ENCODE data around the gene SENP1. TPM values are rescaled to one million over a fixed set of nuclear protein-coding genes. Genes with fewer than 3 reads are reported as not detected.

The SENP1 gene
- total and polyA plus RNA-seq, 2 experiments from 2014 or later = 8.6 to 27.7 TPM

GRCh38 chr12:48031135-48031960 is 74.5 kb downstream of the SENP1 start:
- Histone ChIP-seq H3K4me3 (no peak overlapping the region), H3K79me2 (replicated peaks; ENCODE audit: insufficient read depth) (no peaks in the 10 kb centered on the region), H3K27ac (ENCODE audit: low read depth) (no peak overlapping the region), H3K4me2 (no peak overlapping the region), H3K4me1 (ENCODE audit: insufficient read depth) (peaks cover 7% of the 10 kb centered on the region; the same call in 1 of the 2 replicates), H3K27me3 (ENCODE audit: insufficient read depth) (peaks cover 100% of the 10 kb centered on the region), H3F3A (replicated peaks; ENCODE audit: low read depth) (no peaks in the 10 kb centered on the region), H2AFZ (no peak overlapping the region; the same call in 1 of the 2 replicates), H4K20me1 (replicated peaks; ENCODE audit: insufficient read depth) (peaks cover 4% of the 10 kb centered on the region), H3K36me3 (ENCODE audit: insufficient read depth) (no peaks in the 10 kb centered on the region), H3K9me2 (ENCODE audit: insufficient read depth) (peaks cover 8% of the 10 kb centered on the region)
- DNase-seq (ENCODE audit: low spot score) (peak; percentile 59), ATAC-seq (peak; percentile 63)
- TF ChIP-seq, protein P1, sequence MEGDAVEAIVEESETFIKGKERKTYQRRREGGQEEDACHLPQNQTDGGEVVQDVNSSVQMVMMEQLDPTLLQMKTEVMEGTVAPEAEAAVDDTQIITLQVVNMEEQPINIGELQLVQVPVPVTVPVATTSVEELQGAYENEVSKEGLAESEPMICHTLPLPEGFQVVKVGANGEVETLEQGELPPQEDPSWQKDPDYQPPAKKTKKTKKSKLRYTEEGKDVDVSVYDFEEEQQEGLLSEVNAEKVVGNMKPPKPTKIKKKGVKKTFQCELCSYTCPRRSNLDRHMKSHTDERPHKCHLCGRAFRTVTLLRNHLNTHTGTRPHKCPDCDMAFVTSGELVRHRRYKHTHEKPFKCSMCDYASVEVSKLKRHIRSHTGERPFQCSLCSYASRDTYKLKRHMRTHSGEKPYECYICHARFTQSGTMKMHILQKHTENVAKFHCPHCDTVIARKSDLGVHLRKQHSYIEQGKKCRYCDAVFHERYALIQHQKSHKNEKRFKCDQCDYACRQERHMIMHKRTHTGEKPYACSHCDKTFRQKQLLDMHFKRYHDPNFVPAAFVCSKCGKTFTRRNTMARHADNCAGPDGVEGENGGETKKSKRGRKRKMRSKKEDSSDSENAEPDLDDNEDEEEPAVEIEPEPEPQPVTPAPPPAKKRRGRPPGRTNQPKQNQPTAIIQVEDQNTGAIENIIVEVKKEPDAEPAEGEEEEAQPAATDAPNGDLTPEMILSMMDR (conservative IDR thresholded peaks at IDR 0.05; ENCODE audit: low read depth in 2 of 2) = peak in 1 of 2 experiments; percentile 22; a peak in 1 of 4 replicates
- TF ChIP-seq REST (IDR thresholded peaks at IDR 0.05; ENCODE audit: unreplicated experiment) = no peak
- H3K36me3 Mint-ChIP-seq (ENCODE audit: low read depth) = no peaks in the 10 kb centered on the region
- peaks cover 85% of the 10 kb centered on the region for H3K27me3 Mint-ChIP-seq (ENCODE audit: insufficient read depth, low read depth, poor library complexity)
- H3K27ac Mint-ChIP-seq = no peak overlapping the region
- H3K4me3 Mint-ChIP-seq = no peak overlapping the region
- H3K9me3 Mint-ChIP-seq = no peaks in the 10 kb centered on the region
- peaks cover 22% of the 10 kb centered on the region; the same call in 2 of the 3 replicates for H3K4me1 Mint-ChIP-seq

- H3F3A ChIP-seq (replicated peaks; ENCODE audit: low read depth) = no peaks in the 10 kb centered on the region
- no peak overlapping the region for H2AFZ ChIP-seq
- H3K36me3 ChIP-seq (ENCODE audit: insufficient read depth) = no peaks in the 10 kb centered on the region
- no peak overlapping the region for H3K27ac ChIP-seq (ENCODE audit: low read depth)
- H4K20me1 ChIP-seq (replicated peaks; ENCODE audit: insufficient read depth) = peaks cover 8% of the 10 kb centered on the region
- H3K4me1 Mint-ChIP-seq = peaks cover 15% of the 10 kb centered on the region; the same call in 2 of the 3 replicates
- no peaks in the 10 kb centered on the region for H3K36me3 Mint-ChIP-seq (ENCODE audit: low read depth)
- TF ChIP-seq REST (IDR thresholded peaks at IDR 0.05; ENCODE audit: unreplicated experiment) (no peak), ZNF331 (CRISPR knock-in tag; IDR thresholded peaks at IDR 0.05; ENCODE audit: low read depth) (no peak), CREB1 (CRISPR knock-in tag; IDR thresholded peaks at IDR 0.05; ENCODE audit: low read depth) (no peak)
- TF ChIP-seq, protein P2, sequence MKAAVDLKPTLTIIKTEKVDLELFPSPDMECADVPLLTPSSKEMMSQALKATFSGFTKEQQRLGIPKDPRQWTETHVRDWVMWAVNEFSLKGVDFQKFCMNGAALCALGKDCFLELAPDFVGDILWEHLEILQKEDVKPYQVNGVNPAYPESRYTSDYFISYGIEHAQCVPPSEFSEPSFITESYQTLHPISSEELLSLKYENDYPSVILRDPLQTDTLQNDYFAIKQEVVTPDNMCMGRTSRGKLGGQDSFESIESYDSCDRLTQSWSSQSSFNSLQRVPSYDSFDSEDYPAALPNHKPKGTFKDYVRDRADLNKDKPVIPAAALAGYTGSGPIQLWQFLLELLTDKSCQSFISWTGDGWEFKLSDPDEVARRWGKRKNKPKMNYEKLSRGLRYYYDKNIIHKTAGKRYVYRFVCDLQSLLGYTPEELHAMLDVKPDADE (IDR thresholded peaks at IDR 0.05) = no peak
- H3K27me3 ChIP-seq (ENCODE audit: insufficient read depth) = peaks cover 100% of the 10 kb centered on the region
- H3K79me2 ChIP-seq (replicated peaks; ENCODE audit: insufficient read depth) = no peaks in the 10 kb centered on the region
- H3K9me2 ChIP-seq (ENCODE audit: insufficient read depth) = no peaks in the 10 kb centered on the region; the same call in 1 of the 2 replicates
- H3K4me1 ChIP-seq (ENCODE audit: insufficient read depth) = peaks cover 7% of the 10 kb centered on the region; the same call in 1 of the 2 replicates
- no peak overlapping the region for H3K4me3 ChIP-seq
- no peak overlapping the region for H3K27ac Mint-ChIP-seq
- H3K9me3 Mint-ChIP-seq = no peaks in the 10 kb centered on the region
- H3K4me2 ChIP-seq = no peak overlapping the region
- H3K27me3 Mint-ChIP-seq (ENCODE audit: insufficient read depth, low read depth, poor library complexity) = peaks cover 88% of the 10 kb centered on the region
- DNase-seq (ENCODE audit: low spot score) (no peak), ATAC-seq (peak; percentile 8; the same call in 2 of the 3 replicates)
- no peak overlapping the region for H3K4me3 Mint-ChIP-seq
Observed at GRCh38 chr12:48030173-48030650, 75.7 kb downstream of the SENP1 start.
